GM12891 (cell line): ENCODE results near the gene LCAT.

ENCODE experiments used
- DNase-seq: peaks from one replicate; pipeline ENCODE4 v3.0.0; 2011; ENCODE audit warnings: low spot score; ENCODE audit not compliant: insufficient read length
- FAIRE-seq: peaks from 2 replicates; lab custom pipeline; 2011; peaks lifted over from hg19 to GRCh38; lab: Jason Lieb, UNC
- PAX5 ChIP-seq: IDR thresholded peaks from 2 replicates; pipeline ENCODE4 v1.6.1; 2011; ENCODE audit warnings: low read length, moderate library complexity, mild to moderate bottlenecking; ENCODE audit not compliant: insufficient read depth, severe bottlenecking
- POLR2A ChIP-seq: IDR thresholded peaks from 2 replicates; pipeline ENCODE4 v1.6.1; 2011; ENCODE audit warnings: low read depth, low read length, control low read depth
- POLR2AphosphoS5 ChIP-seq: IDR thresholded peaks from 2 replicates; pipeline ENCODE4 v1.6.1; 2011; ENCODE audit warnings: low read depth, low read length, control low read depth
- POU2F2 ChIP-seq: IDR thresholded peaks from 2 replicates; pipeline ENCODE4 v1.6.1; 2011; ENCODE audit warnings: low read depth, mild to moderate bottlenecking, control low read depth, low read length, moderate library complexity
- SPI1 ChIP-seq: IDR thresholded peaks from 2 replicates; pipeline ENCODE4 v1.6.1; 2011; ENCODE audit warnings: low read depth, low read length, control low read depth
- TAF1 ChIP-seq: IDR thresholded peaks from 2 replicates; pipeline ENCODE4 v1.6.1; 2011; ENCODE audit warnings: low read depth, low read length, control low read depth

The LCAT gene

DNA sequence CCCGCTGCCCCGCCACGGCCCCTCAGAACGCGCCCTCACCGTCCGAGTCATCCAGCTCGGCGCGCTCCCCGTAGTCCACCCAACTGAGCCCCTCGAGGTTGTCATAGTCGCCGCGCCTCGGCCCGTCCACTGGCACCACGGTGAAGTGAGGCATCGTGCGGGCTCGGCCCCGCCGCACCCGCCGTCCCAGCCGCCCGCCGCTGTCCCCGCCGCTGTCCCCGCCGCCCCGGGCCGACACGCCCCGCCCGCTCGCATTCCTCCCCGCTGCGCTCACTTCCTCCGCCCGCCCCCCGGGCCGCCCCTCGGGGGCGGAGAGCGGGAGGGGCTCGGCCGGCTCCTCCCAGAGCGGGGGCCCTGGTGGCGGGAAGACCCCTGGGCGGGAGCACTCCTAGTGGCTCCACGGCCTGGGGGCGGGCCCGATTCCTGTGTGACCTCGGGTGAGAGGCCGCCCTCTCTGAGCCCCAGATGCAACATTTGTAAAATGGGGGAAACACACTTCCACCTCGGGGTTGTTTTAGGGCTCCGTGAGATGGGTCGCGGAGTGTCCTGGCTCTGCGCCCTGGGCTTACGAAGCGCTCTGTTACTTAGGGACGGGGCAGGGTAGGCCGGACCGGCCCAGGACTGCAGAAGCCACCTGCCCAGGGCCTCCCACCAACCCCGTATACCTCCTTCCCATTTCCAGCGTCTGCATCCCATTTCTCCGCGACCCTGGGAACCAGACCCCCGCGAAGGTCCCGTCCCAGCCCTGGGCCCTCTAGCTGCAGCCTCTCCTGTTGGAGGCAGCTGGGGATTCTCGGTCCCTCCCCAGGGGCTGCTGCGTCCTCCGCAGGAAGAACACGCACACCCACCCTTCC is 24.7 kb upstream of the LCAT start, which contains the start of gene SLC12A4:
TSS of gene SLC12A4 (minus strand) at position 238 of the 854 bp plus-strand sequence. CDS start at position 154, 84 bp downstream.
- TF ChIP-seq POLR2AphosphoS5, result no peak
- no peak for TF ChIP-seq POU2F2
- 0 out of 2 replicates have a peak, but pooled peaks have one; percentile 48 for TF ChIP-seq POLR2A
- no peak for TF ChIP-seq TAF1
- TF ChIP-seq SPI1, result peak; percentile 53; the same call in 1 of the 2 replicates
- peak; percentile 32 for TF ChIP-seq PAX5
- peak; percentile 84 for FAIRE-seq
- peak; percentile 98 for DNase-seq

DNA sequence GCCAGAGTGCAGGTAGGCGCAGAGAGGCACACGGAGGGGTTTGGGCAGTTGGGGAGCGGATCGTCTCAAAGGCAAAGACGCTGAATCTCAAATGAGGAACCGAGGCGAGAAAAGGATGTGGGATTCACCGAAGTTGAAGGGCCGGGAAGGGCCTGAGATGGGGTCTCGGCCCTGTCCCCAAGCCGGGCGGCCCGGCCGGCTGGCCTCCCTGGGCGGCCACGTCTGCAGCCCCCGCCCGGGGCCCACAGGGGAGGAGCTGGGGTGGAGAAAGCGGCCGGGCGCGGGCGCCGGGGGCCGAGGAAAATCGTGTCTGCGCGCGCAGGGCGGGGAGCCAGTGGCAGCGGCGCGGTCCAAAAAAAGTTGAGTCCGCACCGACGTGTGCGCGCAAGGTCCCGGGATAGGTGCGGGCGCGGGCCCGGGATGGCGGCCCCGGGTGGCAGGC is 24.1 kb upstream of the LCAT start:
- TF ChIP-seq TAF1 (no peak), PAX5 (peak; percentile 10), SPI1 (peak; percentile 71; the same call in 1 of the 2 replicates), POLR2AphosphoS5 (no peak)
- DNase-seq (peak; percentile 60), FAIRE-seq (no peak)

DNA sequence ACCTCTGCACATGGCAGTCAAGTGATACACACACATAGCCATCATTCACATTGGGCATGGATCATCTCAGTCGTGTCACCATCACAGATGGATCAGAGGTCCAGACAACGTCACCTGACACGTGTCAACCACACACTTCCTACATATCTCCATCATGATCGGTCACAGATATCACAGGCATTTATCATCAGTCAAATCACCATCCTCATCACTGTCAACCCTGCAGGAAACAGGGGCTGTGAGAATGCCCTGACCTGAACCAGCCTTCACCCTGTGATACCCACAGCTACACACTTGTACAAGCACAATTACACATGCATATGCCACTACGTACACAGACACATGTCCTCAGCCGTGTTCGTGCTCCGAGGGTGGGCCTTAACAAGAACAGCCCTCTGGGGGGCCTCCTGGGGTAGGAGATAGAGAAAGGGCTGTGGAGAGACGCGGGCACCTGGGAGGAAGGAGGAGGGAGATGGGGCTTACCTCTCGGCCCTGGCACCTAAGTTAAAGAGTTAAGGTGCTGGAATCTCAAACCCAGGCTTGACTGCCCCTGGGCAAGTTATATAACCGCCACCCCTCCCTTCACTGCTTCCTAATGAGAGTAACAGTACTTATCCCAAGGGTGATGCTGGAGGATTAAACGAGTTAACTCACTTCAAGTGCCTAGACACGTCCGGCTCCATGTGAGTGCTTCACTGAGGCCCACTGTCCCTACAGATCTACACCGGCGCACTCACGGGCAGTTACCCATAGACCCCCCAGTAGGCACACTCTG is 23.4 kb upstream of the LCAT start:
- no peak for TF ChIP-seq TAF1
- no peak for TF ChIP-seq POLR2A
- TF ChIP-seq SPI1, result no peak
- TF ChIP-seq POU2F2, result no peak
- no peak for TF ChIP-seq POLR2AphosphoS5
- TF ChIP-seq PAX5, result no peak
- no peak for DNase-seq
- FAIRE-seq, result peak; percentile 91

DNA sequence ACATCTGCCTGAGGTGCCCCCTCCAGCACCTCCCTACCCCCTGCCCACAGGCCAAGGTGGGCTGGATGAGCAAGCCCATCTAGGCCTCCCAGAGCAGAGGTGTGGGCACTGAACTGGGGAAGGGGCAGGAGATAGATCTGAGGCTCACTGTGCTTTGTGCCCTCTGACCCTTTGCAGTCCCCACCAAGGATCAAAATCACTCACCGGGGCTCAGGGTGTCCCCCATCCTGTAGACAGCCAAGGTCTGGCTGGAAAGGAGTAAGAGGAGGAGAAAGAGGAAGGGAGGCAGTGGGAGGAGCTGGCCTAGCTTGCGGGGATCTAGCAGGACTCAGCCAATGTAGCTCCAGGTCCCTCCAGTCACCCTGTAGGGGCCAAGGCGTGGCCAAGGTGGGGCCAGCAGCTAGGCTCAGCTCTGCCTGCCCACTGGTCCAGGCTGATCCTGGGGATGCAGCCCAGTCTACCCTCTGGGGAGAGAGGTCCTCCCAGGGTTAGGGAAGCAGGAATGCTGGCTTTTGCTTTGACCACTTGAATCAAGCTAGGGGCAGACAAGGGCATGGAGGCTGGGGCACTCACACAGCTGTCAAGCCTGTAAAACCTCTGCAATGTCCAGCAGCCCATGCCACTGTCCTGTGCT is 22.7 kb upstream of the LCAT start:
- FAIRE-seq, result no peak
- TF ChIP-seq TAF1 (no peak), POLR2A (no peak), POLR2AphosphoS5 (no peak), SPI1 (no peak), PAX5 (no peak), POU2F2 (no peak)
- DNase-seq, result no peak

DNA sequence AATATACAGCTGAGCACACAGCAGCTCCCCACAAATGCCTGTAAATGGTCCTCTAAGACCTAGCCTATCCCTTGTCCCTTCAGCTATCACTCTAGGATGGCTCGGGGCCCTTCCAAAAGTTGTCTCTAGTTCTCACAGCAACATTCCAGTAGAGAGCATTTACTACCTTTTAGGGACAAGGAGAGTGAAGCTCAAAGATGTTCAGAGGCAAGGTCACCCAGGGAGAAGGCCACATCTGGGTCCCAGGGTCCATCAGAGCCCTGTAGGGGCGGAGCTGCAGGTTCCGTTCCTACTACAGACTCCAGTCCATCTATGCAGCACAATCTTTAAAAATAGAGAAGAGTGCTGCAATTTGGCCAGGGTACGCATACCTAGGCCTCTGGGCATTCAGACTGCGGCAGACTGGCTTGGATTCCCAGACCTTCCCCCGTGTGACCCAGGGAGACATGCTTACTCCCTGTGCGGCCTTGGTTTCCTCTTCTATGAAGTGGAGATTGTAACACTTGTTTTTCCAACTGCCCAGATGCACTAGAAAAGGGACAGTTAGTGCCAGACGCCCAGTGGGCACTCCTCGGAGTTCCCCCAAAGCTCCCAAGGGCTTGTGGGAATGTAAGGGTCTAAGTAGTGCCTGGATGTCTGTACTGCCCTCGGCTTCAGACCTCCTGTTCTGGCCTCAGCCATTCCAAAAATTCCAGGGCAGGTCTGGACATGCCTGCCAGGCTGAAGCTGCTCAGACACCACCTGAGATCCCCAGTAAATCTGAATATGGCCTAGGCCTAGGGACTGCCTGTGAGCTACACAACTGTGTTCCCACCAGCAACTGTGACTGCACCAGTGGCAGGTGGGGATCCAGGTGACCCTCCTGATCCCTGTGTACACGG is 22.0 kb upstream of the LCAT start:
- DNase-seq (no peak), FAIRE-seq (no peak)
- TF ChIP-seq SPI1 (no peak), TAF1 (no peak), PAX5 (no peak), POU2F2 (no peak), POLR2AphosphoS5 (no peak), POLR2A (no peak)

DNA sequence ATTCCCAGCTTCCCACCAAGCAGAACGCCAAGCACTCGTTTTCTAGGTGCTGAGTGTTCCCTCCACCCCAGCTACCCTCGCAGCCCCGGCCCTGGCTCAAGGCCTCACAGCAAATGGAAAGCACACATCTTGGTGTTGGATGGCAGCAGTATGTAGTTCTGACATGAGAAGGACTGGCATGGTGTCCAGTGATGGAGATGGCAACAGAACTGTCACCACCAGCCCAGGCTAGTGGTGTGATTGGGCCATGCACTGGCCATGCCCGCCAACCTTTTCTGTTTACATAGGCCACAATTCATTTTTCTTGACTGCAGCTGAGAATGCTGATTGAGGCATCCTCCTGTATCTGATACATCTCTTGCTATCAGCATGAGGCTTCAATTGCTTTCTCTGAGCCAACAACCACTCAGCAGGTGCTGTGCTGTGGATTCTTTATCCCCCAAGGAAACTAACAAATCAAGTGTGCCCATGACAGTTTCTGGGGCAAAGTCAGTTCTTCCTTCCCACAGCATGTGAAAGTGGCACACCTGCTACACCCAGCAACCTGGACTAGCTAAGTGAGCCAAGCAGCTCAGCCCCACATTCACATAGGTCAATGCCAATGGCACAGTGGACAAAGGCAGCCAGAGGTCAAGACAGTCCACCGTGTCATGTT is 20.7 kb upstream of the LCAT start:
- TF ChIP-seq SPI1 (no peak), PAX5 (no peak), POU2F2 (no peak)
- FAIRE-seq, result peak; percentile 35
- no peak for DNase-seq

DNA sequence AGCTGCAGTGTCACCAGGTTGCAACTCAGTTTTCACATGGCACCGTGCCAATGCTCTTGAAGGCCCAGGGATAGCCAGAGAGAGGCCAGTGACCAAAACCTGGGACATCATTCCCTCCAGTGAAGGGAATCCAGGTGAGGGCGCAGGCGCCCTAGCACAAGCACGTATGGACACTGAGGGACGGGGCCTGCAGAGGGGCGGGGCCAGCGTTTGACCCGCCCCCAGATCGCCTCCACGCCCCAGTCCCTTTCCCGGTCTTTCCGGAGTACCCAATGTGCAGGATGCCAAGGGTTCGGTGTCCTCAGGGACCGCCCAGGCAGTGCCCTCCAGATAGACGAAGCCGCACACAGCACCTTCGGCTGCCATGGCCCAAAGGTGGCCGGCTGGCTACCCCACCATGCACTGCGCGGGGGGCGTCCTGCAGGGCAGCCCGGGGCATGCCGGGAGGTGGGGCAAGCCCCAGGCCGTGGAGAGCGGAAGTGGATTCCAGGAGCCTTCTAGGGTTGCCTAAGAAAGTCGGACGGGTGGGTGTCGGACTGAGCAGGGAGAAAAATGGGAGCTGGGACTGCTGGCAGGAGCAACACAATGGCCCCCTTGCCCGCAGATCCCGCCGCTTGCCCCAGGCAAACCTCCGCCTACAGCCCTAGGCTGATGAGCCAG is 19.9 kb upstream of the LCAT start:
- no peak for TF ChIP-seq TAF1
- no peak for TF ChIP-seq PAX5
- no peak for TF ChIP-seq POLR2AphosphoS5
- no peak for TF ChIP-seq POU2F2
- no peak for TF ChIP-seq POLR2A
- TF ChIP-seq SPI1, result no peak
- FAIRE-seq (no peak), DNase-seq (no peak)

DNA sequence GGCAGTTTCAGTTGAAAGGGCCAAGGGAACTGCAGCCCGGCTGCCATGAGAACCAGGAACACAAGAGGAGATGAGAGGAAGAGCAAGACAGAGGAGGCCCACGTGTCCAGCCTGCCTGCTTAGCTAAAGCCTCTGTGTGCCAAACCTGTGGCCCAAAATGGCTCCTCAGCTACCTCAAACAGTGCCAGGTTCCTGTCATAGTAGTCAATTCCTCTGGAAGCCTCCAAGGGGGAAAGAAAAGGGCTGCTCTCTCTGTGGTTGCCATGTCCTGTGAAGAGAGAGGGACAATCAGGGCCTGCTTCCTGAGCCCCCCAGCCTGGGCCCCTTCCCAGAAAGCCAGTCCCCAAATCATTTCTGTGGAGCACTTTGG is 19.4 kb upstream of the LCAT start:
- FAIRE-seq (no peak), DNase-seq (no peak)
- TF ChIP-seq PAX5 (no peak), TAF1 (no peak), POLR2A (no peak), POLR2AphosphoS5 (no peak), POU2F2 (no peak), SPI1 (no peak)

DNA sequence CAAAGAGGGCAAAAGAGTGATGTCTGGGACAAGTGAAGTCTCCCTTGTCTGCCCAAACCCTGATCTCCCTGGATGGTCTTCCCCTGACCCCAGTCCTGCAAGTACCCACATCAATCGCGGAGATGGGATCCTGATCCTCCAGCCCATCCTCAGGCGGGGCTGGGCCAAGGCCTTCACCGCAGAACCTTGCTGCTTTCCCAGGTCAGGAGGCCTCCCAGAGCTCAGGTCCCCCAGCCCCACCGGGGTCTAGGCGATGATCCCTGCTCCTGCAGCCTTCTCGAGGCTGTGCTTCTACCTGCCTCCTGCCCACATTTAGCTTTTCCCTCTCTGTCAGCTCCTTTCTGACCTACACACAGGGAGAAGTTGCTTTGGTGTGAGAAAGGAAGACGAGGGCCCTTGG is 18.2 kb upstream of the LCAT start:
- TF ChIP-seq POLR2A (no peak), PAX5 (no peak), POLR2AphosphoS5 (no peak), POU2F2 (no peak), TAF1 (no peak), SPI1 (no peak)
- FAIRE-seq, result no peak
- DNase-seq, result no peak
